Measurements from ENCODE around the gene RAB40C.

Gene RAB40C

GRCh38 chr16:600781-601180, 10.9 kb downstream of the RAB40C start:
- 0 out of 2 replicates have a peak, but pooled peaks have one; percentile 0 for TF ChIP-seq CTCF (IDR thresholded peaks at IDR 0.05; ENCODE audit: borderline replicate concordance, insufficient read depth, low read depth, low read length)
- no peak overlapping the region for H3K4me3 ChIP-seq (ENCODE audit: low read depth, low read length)

DNA sequence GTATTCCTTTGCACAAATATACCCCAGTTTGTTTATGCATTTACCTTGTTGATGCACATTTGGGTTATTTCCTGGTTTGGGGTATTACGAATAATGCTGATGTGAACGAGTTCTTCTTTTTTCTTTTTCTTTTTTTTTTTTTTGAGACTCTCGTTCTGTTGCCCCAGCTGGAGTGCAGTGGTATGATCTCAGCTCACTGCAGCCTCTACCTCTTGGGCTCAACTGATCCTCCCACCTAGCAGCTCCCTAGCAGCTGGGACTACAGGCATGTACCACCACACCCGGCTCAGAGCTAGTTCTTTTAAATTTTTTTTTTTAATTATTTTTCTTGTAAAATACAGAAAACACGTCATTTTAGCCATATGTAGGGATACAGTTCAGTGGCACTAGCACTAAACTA, 14.1 kb downstream of the RAB40C start:
- H3K4me3 ChIP-seq (ENCODE audit: low read depth, low read length), result no peak overlapping the region
- TF ChIP-seq CTCF (IDR thresholded peaks at IDR 0.05; ENCODE audit: borderline replicate concordance, insufficient read depth, low read depth, low read length), result no peak

GRCh38 chr16:606656-607307, 16.9 kb downstream of the RAB40C start:
- TF ChIP-seq CTCF (IDR thresholded peaks at IDR 0.05; ENCODE audit: borderline replicate concordance, insufficient read depth, low read depth, low read length), result no peak
- no peak overlapping the region for H3K4me3 ChIP-seq (ENCODE audit: low read depth, low read length)

DNA sequence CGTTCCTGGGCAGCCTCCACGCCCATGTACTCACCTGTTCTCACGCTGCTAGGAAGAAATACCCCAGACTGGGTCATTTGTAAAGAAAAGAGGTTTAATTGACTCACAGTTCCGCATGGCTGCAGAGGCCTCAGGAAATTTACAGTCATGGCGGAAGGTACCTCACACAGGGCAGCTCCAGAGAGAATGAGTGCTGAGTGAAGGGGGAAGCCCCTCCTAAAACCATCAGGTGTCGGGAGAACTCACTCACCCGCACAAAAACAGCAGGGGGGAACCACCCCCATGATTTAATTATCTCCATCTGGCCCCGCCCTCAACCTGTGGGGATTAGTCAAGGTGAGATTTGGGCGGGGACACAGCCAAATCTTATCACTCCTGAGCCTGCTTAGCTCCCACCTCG, 18.2 kb downstream of the RAB40C start:
- no peak for TF ChIP-seq CTCF (IDR thresholded peaks at IDR 0.05; ENCODE audit: borderline replicate concordance, insufficient read depth, low read depth, low read length)
- H3K4me3 ChIP-seq (ENCODE audit: low read depth, low read length), result no peak overlapping the region

DNA sequence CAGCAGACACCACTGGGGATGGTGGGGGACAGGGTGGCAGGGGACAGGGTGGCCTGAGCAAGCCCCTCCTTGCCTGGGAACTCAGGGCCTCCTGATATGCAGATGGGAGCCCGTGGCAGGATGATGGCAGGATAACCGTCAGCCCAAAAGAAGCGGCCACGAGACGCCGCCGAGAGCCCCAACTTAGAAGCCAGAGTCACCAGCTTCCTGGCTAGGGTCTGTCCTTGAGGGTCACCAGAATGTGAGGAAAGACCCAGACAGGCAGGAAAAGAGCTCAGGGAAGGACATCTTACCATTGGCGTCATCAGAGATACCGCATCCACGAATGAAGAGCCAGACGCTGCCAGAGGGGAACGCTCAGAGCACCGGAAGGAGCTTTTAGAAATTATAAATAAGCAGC, 19.4 kb downstream of the RAB40C start:
- H3K4me3 ChIP-seq (ENCODE audit: low read depth, low read length), result no peak overlapping the region
- TF ChIP-seq CTCF (IDR thresholded peaks at IDR 0.05; ENCODE audit: borderline replicate concordance, insufficient read depth, low read depth, low read length), result no peak

DNA sequence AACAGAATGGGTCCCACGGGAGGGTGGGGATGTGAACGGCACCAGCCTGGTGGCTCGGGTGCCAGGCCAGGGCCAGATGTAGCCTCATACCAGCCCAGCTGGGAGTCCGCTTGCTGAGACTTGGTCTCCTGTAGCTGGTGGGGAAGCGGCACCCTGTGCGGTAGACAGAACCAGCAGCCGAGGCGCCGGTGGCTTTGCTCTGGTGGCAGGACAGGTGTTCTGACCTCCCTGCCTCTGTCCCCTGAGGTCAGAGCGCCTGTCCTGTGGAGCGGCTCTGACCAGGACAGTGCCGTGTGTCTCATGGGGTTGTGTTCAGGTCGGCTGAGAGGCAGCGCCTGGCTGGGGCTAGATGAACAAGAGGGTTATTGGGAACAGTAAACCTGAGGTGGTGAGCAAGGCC, 20.1 kb downstream of the RAB40C start:
- no peak overlapping the region for H3K4me3 ChIP-seq (ENCODE audit: low read depth, low read length)
- TF ChIP-seq CTCF (IDR thresholded peaks at IDR 0.05; ENCODE audit: borderline replicate concordance, insufficient read depth, low read depth, low read length), result no peak

DNA sequence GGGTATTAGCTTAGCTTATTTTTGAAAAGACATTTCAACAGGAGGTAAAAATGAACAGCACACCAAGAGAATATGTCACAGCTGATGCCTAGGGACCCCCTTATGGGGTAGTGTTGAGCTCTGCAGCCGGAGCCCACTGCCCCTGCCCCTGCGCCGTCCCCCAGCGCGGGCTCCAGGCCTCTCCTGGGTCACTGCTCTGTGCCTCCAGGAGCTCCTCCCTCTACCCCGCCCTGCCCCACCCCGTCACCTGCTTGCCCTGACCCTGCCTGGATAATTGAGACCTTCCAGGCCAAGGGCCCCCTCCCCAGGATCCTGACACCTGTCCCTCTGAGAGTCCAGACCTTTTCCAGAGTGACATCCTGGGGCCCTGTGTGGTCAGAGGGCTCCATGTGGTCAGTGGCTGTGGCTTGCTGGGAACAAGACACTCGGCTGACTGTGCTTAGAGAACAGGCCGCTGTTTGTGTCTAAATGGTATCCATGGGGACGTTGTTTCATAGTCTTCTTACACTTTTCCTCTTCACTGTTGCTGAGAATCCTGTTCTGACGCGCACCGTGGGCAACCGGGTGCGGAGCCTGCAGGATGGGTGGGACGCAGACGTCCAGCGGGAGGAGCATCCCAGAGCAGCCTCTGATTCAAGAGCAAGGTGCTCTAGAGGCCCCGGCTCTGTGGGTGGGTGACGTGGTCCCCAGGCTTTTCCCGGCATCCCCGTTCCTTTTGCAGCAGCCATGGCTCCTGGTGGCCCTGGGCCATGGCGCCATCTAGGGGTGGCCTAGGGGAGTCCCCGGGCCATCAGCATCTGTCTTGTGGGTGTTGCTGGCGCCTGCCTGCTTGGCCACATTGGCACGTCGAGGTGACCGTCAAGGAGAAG, 20.9 kb downstream of the RAB40C start:
- peak; percentile 55; the same call in 1 of the 2 replicates for TF ChIP-seq CTCF (IDR thresholded peaks at IDR 0.05; ENCODE audit: borderline replicate concordance, insufficient read depth, low read depth, low read length)

More for the DNA sequence above, 20.9 kb downstream of the RAB40C start:
- H3K4me3 ChIP-seq (ENCODE audit: low read depth, low read length), result no peak overlapping the region

All from GM12875 (cell line).